Ovary (tissue), 9 donors: ENCODE data around the gene ADCK1. TPM values are rescaled to one million over a fixed set of nuclear protein-coding genes. Genes with fewer than 3 reads are reported as not detected.
"Not testable (repeated sequence)": the region's sequence is repeated elsewhere in the genome, so short reads cannot be mapped to it uniquely, and the experiment has no call there.

Experiments
- DNase-seq, 5 donors: peaks; one replicate each; pipeline ENCODE4 v3.0.0-alpha.2; 2019 to 2020
- H3K27ac ChIP-seq, 2 donors: fragments of 200-600 bp; one replicate each; pipeline versions ENCODE4 v1.5.1 to v1.8.0; 2019 to 2022
- H3K27me3 ChIP-seq: fragments of 200-600 bp; one replicate; pipeline ENCODE4 v1.8.0; 2022
- H3K36me3 ChIP-seq: fragments of 200-600 bp; sonication (generic); one replicate; pipeline ENCODE4 v1.5.1; 2019
- H3K4me1 ChIP-seq: one replicate; pipeline ENCODE4 v1.8.1; 2013; ENCODE audit warnings: mild to moderate bottlenecking, moderate library complexity; ENCODE audit not compliant: insufficient read depth
- H3K4me3 ChIP-seq: fragments of 200-600 bp; sonication (generic); one replicate; pipeline ENCODE4 v1.5.1; 2017
- H3K9me3 ChIP-seq, 2 donors: fragments of 200-600 bp in 1 of 2; sonication (generic) in 1 of 2; one replicate each; pipeline versions ENCODE4 v1.5.1 to v1.8.1; 2013 to 2019; ENCODE audit warnings: mild to moderate bottlenecking in 1 of 2, moderate library complexity in 1 of 2
- CTCF ChIP-seq, 3 donors: fragments of 450-650 bp in 2 of 3; fragments of 200-600 bp in 1 of 3; IDR thresholded peaks; one replicate each; pipeline versions ENCODE4 v1.5.1 to v1.8.0; 2016 to 2022; ENCODE audit warnings: antibody characterized with exemption in 3 of 3, mild to moderate bottlenecking in 1 of 3
- EP300 ChIP-seq: sonication (generic); formaldehyde crosslinking; IDR thresholded peaks from one replicate; pipeline ENCODE4 v1.6.1; 2017; ENCODE audit warnings: antibody characterized with exemption
- POLR2A ChIP-seq: fragments of 450-650 bp; IDR thresholded peaks from one replicate; pipeline ENCODE4 v1.6.1; 2017; ENCODE audit warnings: antibody characterized with exemption, mild to moderate bottlenecking, moderate library complexity
- WGBS, 3 donors: extraction: QIAGEN DNeasy Blood & Tissue Kit in 1 of 3; methylation state at CpG; one replicate each; pipeline versions ENCODE4 v1.1.5 to v1.1.7; 2013 to 2017; 5-methylcytosine and 5-hydroxymethylcytosine counted together
- intact Hi-C, 4 donors: fragments of 100-400 bp; cut with DNase I; formaldehyde crosslinking; loops; one replicate each; pipeline versions ENCODE4 v1.11.0 to v1.15.1; 2022 to 2023
- polyA plus RNA-seq, 2 donors: library from polyadenylated mRNA; stranded (reverse); fragments of 200-250 nt in 1 of 2; fragments of 350-450 nt in 1 of 2; fragmentation: Illumina TruSeq in 1 of 2; extraction: RNeasy Lipid Tissue Mini Kit (QIAGEN cat#74804) in 1 of 2; gene quantifications; one replicate each; pipeline ENCODE4 v1.2.3, GENCODE V29; 2013 to 2014
- total RNA-seq, 7 donors: library from RNA; depleted of rRNA in 2 of 7; stranded (reverse); fragments of >200 nt in 2 of 7; fragmentation: NEBNext Ultra II Directional in 3 of 7; extraction: Animal tissue kit (Norgen Biotek cat#: 25700) in 3 of 7; gene quantifications; one replicate each; pipeline versions ENCODE4 v1.1.0 to v1.2.4, GENCODE V29; 2016 to 2023
- donor health status: DM: no; HTN: no; CAD: no; lungs with moderate emphysema.
- donor health status: DM: no; HTN: no; CAD: no.
- donor health status: Bipolar disorder and iron deficiency.
- donor health status: DM: yes; HTN: yes; CAD: no.
- donor health status: DM: no; HTN: no; CAD: no.
- donor health status: DM: yes; HTN: yes; CAD: no.

The ADCK1 gene
- total and polyA plus RNA-seq, 9 donors: 1.7 to 7.9 (median 6.8) TPM

DNA sequence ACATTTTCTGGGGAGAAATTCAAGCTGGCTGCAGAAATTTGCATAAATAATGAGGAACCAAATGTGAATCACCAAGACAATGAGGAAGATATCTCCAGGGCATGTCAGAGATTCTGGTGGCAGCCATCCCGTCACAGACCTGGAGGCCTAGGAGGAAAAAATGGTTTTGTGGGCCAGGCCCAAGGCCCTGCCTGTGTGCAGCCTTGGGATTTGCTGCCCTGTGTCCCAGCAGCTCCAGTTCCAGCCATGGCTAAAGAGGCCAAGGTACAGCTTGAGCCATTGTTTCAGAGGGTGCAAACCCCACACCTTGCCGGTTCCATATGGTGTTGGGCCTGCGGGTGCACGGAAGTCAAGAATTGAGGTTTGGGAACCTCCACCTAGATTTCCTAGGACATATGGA lies 147.5 kb downstream of the ADCK1 start:
- Histone ChIP-seq H3K9me3 (no peaks in the 10 kb centered on the region), H3K27ac (no peak overlapping the region), H3K36me3 (no peaks in the 10 kb centered on the region), H3K4me1 (no peaks in the 10 kb centered on the region), H3K4me3 (no peak overlapping the region), H3K27me3 (no peaks in the 10 kb centered on the region)
- no peak for DNase-seq
- 69 to 75% (median 71%) methylated on average over 4 of the region's 4 CpGs for WGBS, 3 donors
- TF ChIP-seq EP300: no peak
- no peak for TF ChIP-seq CTCF (IDR thresholded peaks at IDR 0.05)
- no peak for TF ChIP-seq POLR2A
- intact Hi-C loops: no loop called here

DNA sequence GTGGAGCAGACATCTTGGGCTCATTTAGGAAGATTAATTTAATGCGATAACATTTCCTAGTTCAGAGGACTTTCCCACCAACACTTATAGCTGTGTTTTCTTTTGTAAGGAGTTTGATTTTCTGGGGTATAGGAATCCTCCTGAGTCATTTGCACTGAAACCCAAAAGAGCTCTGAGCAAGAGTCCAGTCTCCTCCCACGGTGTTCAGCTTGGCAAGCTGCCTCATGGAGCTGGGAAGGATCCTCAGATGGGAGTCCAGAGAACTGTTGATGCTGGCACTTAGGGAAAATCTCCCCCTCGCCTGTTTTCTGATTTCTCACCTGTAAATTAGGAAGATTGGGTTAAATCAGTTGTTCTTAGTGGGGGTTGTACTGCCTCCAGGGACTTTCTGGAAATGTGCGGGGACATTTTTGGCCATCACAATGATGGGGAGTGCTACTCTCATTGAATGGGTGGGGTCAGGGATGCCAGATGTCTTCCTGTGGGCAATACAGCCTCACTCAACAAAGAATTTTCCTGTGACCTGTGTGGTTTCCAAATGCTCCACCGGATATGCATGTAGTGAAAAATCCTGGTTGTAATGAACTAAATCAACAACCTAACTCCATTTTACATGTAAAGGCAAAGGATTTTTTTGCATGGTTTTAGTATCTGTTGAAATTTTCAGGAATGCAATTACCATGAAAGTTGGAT lies 150.6 kb downstream of the ADCK1 start:
- intact Hi-C loops: no loop called here
- 20 to 26% (median 26%) methylated on average over 5 of the region's 5 CpGs for WGBS, 3 donors
- H3K9me3 ChIP-seq: no peaks in the 10 kb centered on the region
- no peak overlapping the region for H3K4me3 ChIP-seq
- no peak for TF ChIP-seq POLR2A
- TF ChIP-seq CTCF (IDR thresholded peaks at IDR 0.05): no peak
- no peak for TF ChIP-seq EP300
- DNase-seq: no peak
- H3K4me1 ChIP-seq: no peaks in the 10 kb centered on the region
- H3K36me3 ChIP-seq: no peaks in the 10 kb centered on the region
- H3K27me3 ChIP-seq: no peaks in the 10 kb centered on the region
- no peak overlapping the region for H3K27ac ChIP-seq

DNA sequence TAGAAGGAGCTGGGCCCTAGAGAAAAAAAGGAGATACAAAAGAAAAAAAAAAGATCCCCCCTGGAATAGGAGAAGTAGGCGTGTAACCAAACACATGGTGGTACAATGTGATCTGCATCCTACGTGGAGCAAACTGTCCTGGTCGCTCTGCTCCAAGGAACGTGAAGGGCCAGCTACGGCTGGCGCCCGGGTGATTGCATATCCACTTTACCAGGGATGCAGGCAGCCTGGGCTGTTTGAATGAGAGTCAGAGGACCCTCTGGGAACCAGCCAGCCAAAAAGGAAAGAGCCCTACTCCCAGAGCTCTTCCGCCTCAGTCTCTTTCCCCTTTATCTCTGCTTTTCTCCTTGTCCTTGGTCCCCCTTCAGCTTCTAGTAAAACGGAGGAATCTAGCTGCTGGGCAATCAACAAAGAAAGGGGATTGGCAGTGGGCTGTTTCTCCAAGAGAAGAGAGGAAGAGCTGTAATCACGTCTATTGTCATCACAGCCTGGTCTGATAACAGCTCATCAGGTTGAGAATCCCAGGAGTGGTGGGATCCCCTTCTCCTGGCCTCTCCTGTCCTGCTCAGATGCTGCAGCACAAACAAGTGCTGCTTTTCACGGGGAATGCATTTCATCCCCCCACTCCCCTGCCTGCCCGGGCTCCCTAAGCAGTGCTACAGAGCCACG lies 156.0 kb downstream of the ADCK1 start:
- TF ChIP-seq POLR2A (no peak), CTCF (IDR thresholded peaks at IDR 0.05) (no peak), EP300 (no peak)
- intact Hi-C loops: no loop called here
- Histone ChIP-seq H3K4me3 (no peak overlapping the region), H3K27me3 (no peaks in the 10 kb centered on the region), H3K27ac (no peak overlapping the region), H3K9me3 (no peaks in the 10 kb centered on the region), H3K4me1 (no peaks in the 10 kb centered on the region), H3K36me3 (no peaks in the 10 kb centered on the region)
- 32 to 40% (median 38%) methylated on average over 13 of the region's 13 CpGs for WGBS, 3 donors
- DNase-seq: no peak

GRCh38 chr14:77959686-77960085 lies 159.8 kb downstream of the ADCK1 start:
- H3K4me1 ChIP-seq, H3K4me3 ChIP-seq, intact Hi-C loops, H3K27ac ChIP-seq, H3K36me3 ChIP-seq, DNase-seq, H3K27me3 ChIP-seq, H3K9me3 ChIP-seq: not testable (repeated sequence)
- WGBS, 3 donors: 33 to 67% (median 45%) methylated on average over 3 of the region's 3 CpGs
